ENCODE results near the gene ADNP2.

ADNP2 gene

GRCh38 chr18:80175451-80176204 is 66.6 kb downstream of the ADNP2 start:
- Histone ChIP-seq H3F3A (ENCODE audit: insufficient read depth, low read length) (no peaks in the 10 kb centered on the region), H3K4me2 (ENCODE audit: low read length) (no peak overlapping the region; the same call in 1 of the 2 replicates), H3K27ac (ENCODE audit: low read depth, low read length, poor library complexity, severe bottlenecking) (no peak overlapping the region), H3K27me3 (ENCODE audit: insufficient read depth, low read length) (peaks cover 12% of the 10 kb centered on the region; the same call in 1 of the 2 replicates), H3K9ac (ENCODE audit: low read length) (no peak overlapping the region), H2AFZ (ENCODE audit: low read length) (no peak overlapping the region), H4K20me1 (ENCODE audit: insufficient read depth, low read length) (no peaks in the 10 kb centered on the region), H3K9me3 (ENCODE audit: low read length) (no peaks in the 10 kb centered on the region), H3K9me2 (ENCODE audit: low read depth, low read length) (no peaks in the 10 kb centered on the region), H3K4me1 (ENCODE audit: insufficient read depth, low read length, severe bottlenecking) (no peaks in the 10 kb centered on the region), H3K36me3 (ENCODE audit: insufficient read depth, low read length) (no peaks in the 10 kb centered on the region), H3K4me3 (ENCODE audit: low read depth, low read length, poor library complexity, severe bottlenecking) (no peak overlapping the region), H3K79me2 (ENCODE audit: insufficient read depth, low read length) (no peaks in the 10 kb centered on the region)
- no peak for TF ChIP-seq EZH2 (IDR thresholded peaks at IDR 0.05; ENCODE audit: borderline replicate concordance, low read length)
- TF ChIP-seq, protein P1, sequence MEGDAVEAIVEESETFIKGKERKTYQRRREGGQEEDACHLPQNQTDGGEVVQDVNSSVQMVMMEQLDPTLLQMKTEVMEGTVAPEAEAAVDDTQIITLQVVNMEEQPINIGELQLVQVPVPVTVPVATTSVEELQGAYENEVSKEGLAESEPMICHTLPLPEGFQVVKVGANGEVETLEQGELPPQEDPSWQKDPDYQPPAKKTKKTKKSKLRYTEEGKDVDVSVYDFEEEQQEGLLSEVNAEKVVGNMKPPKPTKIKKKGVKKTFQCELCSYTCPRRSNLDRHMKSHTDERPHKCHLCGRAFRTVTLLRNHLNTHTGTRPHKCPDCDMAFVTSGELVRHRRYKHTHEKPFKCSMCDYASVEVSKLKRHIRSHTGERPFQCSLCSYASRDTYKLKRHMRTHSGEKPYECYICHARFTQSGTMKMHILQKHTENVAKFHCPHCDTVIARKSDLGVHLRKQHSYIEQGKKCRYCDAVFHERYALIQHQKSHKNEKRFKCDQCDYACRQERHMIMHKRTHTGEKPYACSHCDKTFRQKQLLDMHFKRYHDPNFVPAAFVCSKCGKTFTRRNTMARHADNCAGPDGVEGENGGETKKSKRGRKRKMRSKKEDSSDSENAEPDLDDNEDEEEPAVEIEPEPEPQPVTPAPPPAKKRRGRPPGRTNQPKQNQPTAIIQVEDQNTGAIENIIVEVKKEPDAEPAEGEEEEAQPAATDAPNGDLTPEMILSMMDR (IDR thresholded peaks at IDR 0.05; ENCODE audit: low read length) = no peak

DNA sequence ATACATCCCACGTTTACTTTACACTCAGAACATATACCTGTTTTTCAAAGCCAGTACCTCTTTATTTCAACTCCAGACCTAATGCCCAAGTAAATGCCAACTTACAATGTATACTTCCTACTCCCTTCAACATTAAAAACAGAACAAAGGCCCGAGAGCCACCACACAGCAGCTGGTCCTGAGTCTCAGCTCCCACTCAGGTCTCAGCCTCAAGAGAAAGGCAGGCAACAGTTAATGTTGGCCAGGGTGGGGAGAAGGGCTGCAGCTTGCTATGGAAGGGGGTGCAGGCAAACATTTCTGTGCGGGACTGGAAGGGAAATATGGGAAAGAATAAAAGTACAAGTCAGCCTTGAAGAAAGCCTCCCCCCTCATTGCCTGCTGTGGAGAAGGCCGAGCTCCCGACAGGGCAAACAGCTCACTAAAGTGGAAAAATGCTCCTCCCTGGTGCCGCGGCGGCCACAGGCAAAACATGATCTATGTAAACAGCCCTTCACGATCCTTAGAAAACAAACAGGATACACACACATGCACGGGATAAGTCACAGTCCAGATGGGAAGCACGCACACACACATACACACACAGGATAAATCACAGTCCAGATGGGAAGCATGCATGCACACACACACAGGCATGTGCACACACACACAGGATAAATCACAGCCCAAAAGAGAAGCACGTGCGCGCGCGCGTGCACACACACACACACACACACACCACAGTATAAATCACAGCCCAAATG is 67.4 kb downstream of the ADNP2 start:
- no peaks in the 10 kb centered on the region for H3K9me3 ChIP-seq (ENCODE audit: low read length)
- TF ChIP-seq EZH2 (IDR thresholded peaks at IDR 0.05; ENCODE audit: borderline replicate concordance, low read length) = no peak
- TF ChIP-seq, protein P1 (IDR thresholded peaks at IDR 0.05; ENCODE audit: low read length) = no peak
- H4K20me1 ChIP-seq (ENCODE audit: insufficient read depth, low read length) = no peaks in the 10 kb centered on the region
- H3K27ac ChIP-seq (ENCODE audit: low read depth, low read length, poor library complexity, severe bottlenecking) = no peak overlapping the region
- peaks cover 13% of the 10 kb centered on the region; the same call in 1 of the 2 replicates for H3K27me3 ChIP-seq (ENCODE audit: insufficient read depth, low read length)
- H3K36me3 ChIP-seq (ENCODE audit: insufficient read depth, low read length) = no peaks in the 10 kb centered on the region
- no peak overlapping the region for H3K9ac ChIP-seq (ENCODE audit: low read length)
- no peaks in the 10 kb centered on the region for H3K9me2 ChIP-seq (ENCODE audit: low read depth, low read length)
- H3K4me3 ChIP-seq (ENCODE audit: low read depth, low read length, poor library complexity, severe bottlenecking) = no peak overlapping the region
- no peaks in the 10 kb centered on the region for H3K79me2 ChIP-seq (ENCODE audit: insufficient read depth, low read length)
- H2AFZ ChIP-seq (ENCODE audit: low read length) = no peak overlapping the region
- no peaks in the 10 kb centered on the region for H3K4me1 ChIP-seq (ENCODE audit: insufficient read depth, low read length, severe bottlenecking)
- no peaks in the 10 kb centered on the region for H3F3A ChIP-seq (ENCODE audit: insufficient read depth, low read length)
- no peak overlapping the region for H3K4me2 ChIP-seq (ENCODE audit: low read length)

DNA sequence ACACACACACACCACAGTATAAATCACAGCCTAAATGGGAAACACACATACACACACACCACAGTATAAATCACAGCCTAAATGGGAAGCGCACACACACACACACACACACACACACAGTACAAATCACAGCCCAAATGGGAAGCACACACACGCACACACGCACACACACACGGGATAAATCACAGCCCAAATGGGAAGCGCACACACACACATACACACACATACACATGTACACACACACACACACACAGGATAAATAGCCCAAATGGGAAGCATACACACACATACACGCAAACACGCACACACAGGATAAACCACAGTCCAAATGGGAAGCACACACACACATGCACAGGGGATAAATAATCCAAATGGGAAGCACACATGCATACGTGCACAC is 68.1 kb downstream of the ADNP2 start:
- Histone ChIP-seq H3K36me3 (ENCODE audit: insufficient read depth, low read length) (no peaks in the 10 kb centered on the region), H3K9ac (ENCODE audit: low read length) (no peak overlapping the region), H3K9me3 (ENCODE audit: low read length) (no peaks in the 10 kb centered on the region), H3K27me3 (ENCODE audit: insufficient read depth, low read length) (peaks cover 13% of the 10 kb centered on the region; the same call in 1 of the 2 replicates), H3F3A (ENCODE audit: insufficient read depth, low read length) (no peaks in the 10 kb centered on the region), H3K4me2 (ENCODE audit: low read length) (no peak overlapping the region), H3K79me2 (ENCODE audit: insufficient read depth, low read length) (no peaks in the 10 kb centered on the region), H3K9me2 (ENCODE audit: low read depth, low read length) (no peaks in the 10 kb centered on the region), H4K20me1 (ENCODE audit: insufficient read depth, low read length) (no peaks in the 10 kb centered on the region), H3K4me1 (ENCODE audit: insufficient read depth, low read length, severe bottlenecking) (no peaks in the 10 kb centered on the region), H3K4me3 (ENCODE audit: low read depth, low read length, poor library complexity, severe bottlenecking) (no peak overlapping the region), H2AFZ (ENCODE audit: low read length) (no peak overlapping the region), H3K27ac (ENCODE audit: low read depth, low read length, poor library complexity, severe bottlenecking) (no peak overlapping the region)
- no peak for TF ChIP-seq EZH2 (IDR thresholded peaks at IDR 0.05; ENCODE audit: borderline replicate concordance, low read length)
- TF ChIP-seq, protein P1 (IDR thresholded peaks at IDR 0.05; ENCODE audit: low read length) = no peak
